Mammary epithelial cell (primary cell): ENCODE measurements around the gene TICAM2.

ENCODE experiments used
- EZH2 ChIP-seq: IDR thresholded peaks from 2 replicates; pipeline ENCODE4 v1.6.1; 2012; ENCODE audit warnings: low read length, inconsistent platforms, borderline replicate concordance
- TF ChIP-seq, protein P1 (sequence below), 2 donors: IDR thresholded peaks in 1 of 2; conservative IDR thresholded peaks in 1 of 2; 2 replicates each; pipeline ENCODE4 v1.5.1; 2011 to 2012; ENCODE audit warnings: inconsistent platforms in 2 of 2, low read length in 2 of 2, mild to moderate bottlenecking in 2 of 2, control low read depth in 1 of 2, low read depth in 1 of 2; ENCODE audit not compliant: insufficient read depth in 1 of 2; ENCODE audit errors: extremely low read depth in 1 of 2

DNA sequence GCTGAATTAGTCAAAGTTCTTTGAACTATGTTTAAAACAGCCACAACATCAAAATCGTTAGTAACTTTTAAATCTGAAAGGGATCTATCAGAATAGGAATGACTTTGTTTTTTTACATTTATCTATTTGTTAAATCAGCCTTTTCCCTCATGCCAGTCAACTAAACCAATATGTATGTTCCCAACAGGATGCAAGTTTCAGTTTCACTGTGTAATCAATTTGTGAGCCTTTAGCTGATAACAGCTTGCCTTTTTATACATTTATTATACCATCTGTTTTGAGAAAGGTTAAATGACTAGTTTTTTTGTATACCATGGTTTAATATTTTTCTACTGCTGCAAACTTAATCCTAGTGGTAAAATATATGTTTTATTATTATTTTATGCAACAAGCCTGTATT lies 14.6 kb upstream of the TICAM2 start:
- no peak for TF ChIP-seq EZH2
- TF ChIP-seq, protein P1, sequence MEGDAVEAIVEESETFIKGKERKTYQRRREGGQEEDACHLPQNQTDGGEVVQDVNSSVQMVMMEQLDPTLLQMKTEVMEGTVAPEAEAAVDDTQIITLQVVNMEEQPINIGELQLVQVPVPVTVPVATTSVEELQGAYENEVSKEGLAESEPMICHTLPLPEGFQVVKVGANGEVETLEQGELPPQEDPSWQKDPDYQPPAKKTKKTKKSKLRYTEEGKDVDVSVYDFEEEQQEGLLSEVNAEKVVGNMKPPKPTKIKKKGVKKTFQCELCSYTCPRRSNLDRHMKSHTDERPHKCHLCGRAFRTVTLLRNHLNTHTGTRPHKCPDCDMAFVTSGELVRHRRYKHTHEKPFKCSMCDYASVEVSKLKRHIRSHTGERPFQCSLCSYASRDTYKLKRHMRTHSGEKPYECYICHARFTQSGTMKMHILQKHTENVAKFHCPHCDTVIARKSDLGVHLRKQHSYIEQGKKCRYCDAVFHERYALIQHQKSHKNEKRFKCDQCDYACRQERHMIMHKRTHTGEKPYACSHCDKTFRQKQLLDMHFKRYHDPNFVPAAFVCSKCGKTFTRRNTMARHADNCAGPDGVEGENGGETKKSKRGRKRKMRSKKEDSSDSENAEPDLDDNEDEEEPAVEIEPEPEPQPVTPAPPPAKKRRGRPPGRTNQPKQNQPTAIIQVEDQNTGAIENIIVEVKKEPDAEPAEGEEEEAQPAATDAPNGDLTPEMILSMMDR (conservative IDR thresholded peaks at IDR 0.05 in 1 of 2, IDR thresholded peaks at IDR 0.05 in 1 of 2; ENCODE audit: extremely low read depth in 1 of 2, insufficient read depth in 1 of 2, low read depth in 1 of 2, low read length in 2 of 2) = no peak
